HG03460 (cell line): ENCODE measurements around the gene DNAH2.
"Not testable (repeated sequence)": the region's sequence is repeated elsewhere in the genome, so short reads cannot be mapped to it uniquely, and the experiment has no call there.

Source experiments
- ATAC-seq: cut with Tn5 transposase; IDR thresholded peaks from one replicate; pipeline ENCODE4 v1.9.1; 2021; ENCODE audit not compliant: unreplicated experiment

Gene DNAH2

DNA sequence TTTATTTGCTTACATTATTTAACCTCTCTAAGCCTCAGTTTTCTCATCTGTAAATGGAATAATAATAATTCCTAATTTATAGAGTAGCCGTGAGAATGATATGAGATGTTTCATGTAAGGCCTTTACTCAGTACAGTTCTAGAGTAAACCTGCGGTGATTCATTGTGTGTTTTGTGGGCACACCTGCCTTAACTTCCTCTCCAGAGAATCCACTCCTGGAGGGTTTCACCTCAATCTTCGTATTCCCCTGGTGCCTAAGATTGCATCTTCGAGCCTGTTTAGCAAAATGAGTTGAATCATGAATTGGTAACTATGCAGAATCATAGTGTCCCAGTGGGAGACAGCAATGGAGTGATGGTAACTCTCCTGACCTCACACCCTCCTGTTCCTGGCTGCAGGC lies 52.3 kb downstream of the DNAH2 start:
- no peak for ATAC-seq

DNA sequence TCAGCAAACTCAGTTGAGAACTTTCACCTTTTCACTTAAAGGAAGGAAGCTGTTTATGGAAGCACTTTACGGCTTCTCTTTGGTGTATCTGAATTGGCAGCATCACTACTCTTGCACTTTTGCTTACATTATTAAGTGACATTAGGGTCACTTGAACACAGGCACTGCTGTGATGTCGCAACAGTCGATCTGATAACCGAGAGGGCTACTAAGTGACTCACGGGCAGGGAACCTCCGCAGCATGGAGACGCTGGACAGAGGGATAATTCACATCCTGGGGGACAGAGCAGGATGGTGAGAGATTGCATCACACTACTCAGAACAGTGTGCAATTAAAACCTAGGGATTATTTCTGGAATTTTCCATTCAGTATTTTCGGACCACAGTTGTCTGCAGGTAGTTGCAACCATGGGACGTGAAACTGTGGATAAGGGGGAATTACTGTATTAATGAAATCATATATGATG lies 56.5 kb downstream of the DNAH2 start:
- ATAC-seq: no peak

DNA sequence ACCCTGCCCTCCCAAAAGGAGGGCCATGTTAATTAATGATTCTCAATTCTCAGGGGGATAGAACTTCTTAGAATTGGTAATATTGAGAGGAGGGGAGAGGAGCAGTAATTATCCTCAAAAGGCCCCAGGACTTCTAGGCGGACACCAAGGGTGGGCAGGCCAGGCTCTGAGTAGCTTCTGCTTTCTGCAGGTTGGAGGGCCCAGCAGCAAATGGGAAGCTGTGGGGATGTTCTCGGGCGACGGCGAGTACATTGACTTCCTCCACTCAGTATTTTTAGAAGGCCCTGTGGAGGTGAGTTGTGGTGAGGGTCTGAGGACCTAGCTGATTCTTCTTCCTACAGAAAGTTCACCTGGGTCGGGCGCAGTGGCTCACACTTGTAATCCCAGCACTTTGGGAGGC lies 57.5 kb downstream of the DNAH2 start:
- no peak for ATAC-seq

DNA sequence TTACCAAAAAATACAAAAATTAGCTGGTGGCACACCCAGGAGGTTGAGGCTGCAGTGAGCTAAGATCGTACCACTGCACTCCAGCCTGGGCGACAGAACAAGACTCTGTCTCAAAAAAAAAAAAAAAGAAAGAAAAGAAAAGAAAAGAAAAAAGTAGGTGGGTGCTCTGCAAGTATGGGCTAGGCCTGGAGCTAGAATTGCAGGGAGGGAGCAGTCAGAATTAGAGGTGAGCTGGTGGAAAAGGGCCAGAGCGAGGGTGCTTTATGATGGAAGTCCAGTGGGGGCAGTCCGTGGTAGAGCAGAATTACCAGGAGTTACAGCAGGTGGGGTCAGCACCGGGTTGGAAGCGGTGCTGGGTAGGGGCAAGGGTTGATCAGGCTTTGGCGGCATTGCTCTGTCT lies 59.5 kb downstream of the DNAH2 start:
- no peak for ATAC-seq

DNA sequence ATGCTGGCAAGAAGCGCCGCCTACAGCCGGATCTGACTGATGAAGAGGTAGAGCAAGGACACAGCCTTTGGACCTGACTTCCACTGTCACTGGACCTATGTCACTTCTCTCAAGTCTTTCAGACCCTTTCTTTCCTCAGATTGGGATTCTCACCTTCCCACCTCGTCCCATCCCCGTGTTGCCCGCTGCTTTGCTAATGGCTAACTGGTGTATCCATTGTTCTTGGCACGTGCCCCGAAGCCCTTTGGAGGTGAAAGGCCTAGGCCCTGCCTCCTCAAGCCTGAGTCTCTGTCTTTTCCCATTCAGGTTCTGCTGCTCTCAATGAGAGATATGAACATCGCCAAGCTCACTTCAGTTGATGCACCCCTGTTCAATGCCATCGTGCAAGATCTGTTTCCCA lies 63.2 kb downstream of the DNAH2 start:
- ATAC-seq: no peak

DNA sequence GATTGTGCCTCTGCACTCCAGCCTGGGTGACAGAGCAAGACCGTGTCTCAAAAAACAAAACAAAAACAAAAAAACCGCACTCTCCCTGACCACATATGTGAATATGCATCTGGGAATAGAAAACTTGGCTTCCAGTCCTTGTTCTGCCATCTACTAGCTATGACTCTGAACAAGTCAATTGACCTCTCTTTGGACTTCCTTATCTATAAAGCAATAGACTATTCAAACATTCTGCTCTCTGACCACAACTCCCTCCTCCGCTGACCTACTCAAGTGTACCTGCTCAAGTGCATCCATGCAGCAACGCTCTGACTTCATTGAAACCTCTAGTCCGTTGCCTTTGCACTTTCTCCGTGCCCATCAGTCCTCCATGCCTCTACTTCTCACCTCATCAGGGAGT lies 63.9 kb downstream of the DNAH2 start:
- ATAC-seq: no peak

DNA sequence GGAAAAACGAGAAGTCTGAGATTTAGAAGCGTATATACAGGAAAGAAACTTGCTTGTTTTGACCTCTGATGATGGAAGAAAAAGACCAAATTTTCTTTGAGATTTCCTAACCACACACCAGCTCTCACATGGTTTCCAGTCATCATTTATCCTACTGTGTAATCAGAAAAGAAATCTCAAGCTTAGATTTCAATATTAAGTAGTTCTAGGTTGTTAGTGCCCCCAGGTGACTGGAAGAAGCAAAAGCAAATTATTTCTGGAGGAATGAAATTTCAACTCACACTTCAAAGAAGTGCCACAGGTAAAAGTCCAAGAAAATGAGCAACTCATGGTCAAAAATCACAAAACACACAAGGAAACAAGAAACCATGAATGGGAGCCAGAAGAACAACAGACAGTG lies 64.7 kb downstream of the DNAH2 start:
- no peak for ATAC-seq

DNA sequence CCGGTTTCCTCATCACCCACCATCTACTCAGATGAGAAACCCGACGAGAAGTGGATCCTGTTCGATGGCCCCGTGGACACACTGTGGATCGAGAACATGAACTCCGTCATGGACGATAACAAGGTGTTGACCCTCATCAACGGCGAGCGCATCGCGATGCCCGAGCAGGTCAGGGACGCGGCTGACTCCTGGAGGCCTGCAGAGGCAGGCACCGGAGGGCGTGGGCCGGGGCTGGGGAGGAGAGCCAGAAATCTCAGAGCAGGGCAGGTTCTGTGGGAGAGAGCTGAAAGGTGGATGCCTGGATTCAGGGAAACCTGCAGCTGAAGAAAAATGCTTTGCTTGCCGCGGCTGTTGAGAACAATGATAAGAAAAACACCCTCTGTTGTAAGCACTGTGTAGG lies 69.3 kb downstream of the DNAH2 start:
- ATAC-seq: no peak

DNA sequence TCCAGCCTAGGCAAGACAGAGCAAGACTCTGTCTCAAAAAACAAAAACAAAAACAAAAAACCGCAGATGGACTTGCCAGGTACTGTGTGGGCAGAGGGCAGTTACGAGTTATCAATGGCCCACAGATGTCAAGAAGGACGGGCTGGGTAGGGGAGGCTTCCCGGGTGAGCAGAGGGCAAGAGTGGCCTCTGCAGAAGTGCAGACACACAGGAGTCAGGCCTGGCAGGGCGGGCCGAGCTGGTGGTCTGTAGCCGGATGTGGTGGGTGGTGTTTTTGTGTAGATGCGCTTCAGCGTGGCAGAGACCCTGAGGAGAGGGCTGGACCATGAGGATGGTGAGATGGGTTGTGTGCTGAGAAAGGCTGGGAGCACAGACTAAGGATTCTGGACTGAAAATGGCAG lies 71.6 kb downstream of the DNAH2 start:
- no peak for ATAC-seq

DNA sequence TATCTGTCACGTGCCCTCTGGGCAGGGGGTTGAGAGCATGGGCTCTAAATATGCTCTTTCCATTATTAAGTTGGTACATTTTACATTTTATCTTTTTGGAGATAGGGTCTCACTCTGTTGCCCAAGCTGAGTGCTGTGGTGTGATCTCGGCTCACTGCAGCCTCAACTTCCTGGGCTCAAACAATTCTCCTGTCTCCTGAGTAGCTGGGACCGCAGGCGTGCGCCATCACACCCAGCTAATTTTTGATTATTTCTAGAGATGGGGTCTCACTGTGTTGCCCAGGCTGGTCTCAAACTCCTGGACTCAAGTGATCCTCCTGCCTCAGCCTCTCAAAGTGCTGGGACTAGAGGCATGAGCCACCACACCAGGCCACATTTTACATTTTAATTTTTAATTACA lies 72.6 kb downstream of the DNAH2 start:
- no peak for ATAC-seq

DNA sequence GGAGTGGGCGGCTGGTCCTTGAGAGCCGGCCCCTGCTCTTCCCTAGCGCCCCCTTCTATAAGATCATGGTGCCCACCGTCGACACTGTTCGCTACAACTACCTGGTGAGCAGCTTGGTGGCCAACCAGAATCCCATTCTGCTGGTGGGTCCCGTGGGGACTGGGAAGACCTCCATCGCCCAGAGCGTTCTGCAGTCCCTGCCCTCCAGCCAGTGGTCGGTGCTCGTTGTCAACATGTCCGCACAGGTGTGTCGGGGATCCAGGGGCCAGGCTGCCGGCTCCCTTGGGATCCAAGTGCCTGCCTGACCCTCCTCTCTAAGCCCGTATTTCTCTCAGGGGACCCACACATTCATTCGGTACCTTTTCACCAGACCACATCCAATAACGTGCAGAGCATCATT lies 75.1 kb downstream of the DNAH2 start:
- no peak for ATAC-seq

DNA sequence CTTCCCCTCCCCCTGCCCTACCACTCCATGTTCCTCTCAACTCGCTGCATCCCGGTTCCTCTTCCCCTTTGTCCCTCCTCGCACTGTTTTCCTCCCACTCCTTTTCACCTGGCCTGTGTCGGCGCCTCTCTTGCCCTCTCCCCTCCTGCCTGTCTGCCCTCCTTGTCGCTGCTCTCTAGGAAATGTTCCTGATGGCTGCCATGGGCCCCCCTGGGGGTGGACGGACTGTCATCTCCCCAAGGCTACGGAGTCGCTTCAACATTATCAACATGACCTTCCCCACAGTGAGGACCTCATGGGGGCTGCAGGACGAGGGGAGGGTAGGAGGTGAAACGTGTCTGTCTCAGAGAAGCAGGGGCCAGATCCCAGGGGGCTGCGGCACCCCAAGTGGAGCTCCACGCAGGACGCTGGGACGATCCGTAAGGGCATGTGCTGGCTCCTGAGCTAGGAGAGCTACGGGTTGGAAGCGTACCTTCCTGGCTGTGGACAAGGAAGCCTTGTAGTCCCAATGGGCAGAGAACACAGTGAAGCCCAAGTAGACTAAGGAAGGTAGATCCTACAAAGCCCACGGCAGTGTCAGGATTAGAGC lies 76.6 kb downstream of the DNAH2 start:
- no peak for ATAC-seq

DNA sequence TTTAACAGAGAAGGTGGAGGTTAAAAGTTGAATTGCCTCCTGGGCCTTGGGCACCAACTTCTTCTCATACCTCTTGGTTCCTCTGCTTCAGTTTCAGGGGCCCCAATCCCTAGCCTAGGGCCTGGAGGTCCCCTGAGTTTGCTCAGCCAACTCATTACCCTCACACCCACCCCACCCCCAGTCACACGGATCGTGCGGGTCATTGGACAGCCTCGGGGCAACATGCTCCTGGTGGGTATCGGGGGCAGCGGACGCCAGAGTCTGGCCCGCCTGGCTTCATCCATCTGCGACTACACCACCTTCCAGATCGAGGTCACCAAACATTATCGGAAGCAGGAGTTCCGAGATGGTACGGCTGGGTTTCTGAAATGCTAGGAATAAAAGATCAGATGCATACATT lies 80.4 kb downstream of the DNAH2 start:
- ATAC-seq: no peak

DNA sequence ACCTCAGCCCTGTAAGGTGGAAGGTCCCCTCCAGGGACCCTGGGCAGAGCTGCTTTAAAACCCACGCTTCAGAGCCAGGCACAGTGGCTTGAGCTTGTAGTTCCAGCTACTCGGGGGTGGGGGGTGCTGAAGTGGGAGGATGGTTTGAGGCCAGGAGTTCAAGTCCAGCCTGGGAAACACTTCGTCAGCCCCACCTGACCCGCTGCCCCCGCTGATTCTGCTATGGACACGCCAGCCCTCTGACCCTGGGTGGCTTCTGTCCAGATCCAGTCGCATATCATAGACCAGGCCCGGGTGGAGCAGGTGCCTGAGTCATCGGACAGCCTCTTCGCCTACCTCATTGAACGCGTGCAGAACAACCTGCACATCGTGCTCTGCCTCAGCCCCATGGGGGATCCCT lies 81.3 kb downstream of the DNAH2 start:
- ATAC-seq: no peak

DNA sequence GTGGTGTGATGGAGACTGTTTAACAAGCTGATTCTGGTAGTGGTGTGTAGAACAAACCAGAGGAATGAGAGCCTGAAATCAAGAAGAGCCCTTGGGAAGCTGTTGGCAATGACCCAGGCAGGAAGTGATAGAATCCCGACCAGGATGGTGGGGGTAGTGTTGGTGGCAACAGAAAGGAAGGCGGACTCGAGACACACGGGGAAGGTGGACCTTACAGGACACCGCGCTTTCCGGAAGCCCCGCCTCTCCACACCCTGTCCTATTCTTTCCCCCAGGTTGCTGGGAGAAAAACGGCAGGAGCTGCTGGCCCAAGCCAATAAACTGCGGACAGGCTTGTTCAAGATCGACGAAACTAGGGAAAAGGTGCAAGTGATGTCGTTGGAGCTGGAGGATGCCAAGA lies 86.4 kb downstream of the DNAH2 start:
- no peak for ATAC-seq

DNA sequence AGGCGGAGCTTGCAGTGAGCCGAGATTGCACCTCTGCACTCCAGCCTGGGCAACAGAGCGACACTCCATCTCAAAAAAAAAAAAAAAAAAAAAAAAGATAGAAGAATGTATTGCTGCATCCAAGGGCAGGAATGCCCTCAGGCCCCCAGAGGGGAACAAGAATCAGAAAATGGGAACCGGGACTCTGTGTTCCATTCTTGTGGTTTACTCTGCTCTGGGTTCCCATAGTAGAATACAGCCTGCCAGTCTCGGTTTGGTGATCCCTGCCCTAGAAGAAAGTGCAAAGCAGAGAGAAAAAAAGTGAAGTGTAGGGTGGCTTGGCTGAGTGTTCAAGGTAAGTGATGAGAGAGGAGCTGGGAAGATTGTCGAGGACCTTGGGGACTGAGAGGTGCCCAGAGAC lies 89.0 kb downstream of the DNAH2 start:
- no peak for ATAC-seq

DNA sequence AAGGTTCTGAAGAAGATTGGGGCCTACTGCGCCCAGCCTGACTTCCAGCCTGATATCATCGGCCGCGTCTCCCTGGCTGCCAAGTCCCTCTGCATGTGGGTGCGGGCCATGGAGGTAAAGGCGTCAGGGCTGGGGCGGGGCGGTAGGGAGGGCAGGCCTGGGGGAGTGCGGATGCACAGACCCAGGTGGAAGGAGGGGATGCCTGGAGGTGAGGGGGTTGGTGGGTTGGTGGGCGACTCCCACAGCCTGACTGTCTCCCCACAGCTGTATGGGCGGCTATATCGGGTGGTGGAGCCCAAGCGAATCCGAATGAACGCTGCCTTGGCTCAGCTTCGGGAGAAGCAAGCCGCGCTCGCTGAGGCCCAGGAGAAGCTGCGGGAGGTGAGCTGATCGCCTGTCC lies 89.7 kb downstream of the DNAH2 start:
- ATAC-seq: no peak

DNA sequence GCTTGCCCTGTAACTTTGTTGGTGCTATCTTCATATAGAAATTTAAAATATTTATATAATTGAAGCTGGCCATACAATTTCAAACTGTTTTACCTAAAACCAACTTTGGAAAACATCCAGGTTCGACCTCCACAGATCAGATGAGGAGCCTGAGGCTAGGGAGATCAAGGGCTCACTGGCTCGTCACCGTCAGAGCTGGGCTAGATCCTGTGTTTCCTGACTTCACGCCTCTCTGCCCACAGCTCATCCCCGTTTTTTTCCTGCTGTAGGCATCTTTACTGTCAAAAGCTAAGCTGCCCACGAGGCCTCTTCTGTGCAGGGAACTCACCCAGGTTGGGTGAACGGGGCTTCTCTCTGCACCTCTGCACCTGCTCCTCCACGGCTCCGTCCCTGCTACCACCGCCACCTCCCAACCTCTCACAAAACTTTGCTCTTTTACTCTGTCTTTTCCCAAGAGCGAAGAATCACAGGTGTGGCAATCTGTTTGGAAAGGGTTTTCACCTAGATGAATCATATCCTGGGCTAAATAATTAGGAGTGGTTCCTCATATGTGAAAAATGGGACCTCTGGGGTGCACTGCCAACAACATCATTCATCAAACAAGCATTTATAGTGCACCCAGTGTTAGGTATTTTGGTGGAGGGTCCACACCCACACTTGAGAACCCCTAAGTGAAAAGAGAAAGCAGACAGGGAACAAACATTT lies 91.7 kb downstream of the DNAH2 start:
- no peak for ATAC-seq

DNA sequence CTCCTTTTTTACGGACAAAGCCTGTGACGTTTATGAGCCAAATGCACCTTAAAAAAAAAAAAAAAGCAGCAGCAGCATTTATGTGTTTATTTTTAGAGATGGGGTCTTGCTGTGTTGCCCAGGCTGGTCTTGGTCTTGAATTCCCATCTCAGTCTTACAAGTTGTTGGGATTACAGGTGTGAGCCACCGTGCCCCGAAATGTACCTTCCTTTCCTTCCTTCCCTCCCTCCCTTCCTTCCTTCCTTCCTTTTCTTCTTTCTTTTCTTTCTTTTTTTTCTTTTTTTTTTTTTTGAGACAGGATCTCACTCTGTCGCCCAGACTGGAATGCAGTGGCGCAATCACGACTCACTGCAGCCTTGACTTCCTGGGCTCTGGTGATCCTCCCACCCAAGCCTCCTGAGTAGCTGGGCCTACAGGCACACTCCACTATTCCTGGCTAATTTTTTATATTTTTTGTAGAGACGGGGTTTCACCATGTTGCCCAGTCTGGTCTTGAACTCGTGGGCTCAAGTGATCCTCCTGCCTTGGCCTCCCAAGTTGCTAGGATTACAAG lies 92.3 kb downstream of the DNAH2 start:
- not testable (repeated sequence) for ATAC-seq

DNA sequence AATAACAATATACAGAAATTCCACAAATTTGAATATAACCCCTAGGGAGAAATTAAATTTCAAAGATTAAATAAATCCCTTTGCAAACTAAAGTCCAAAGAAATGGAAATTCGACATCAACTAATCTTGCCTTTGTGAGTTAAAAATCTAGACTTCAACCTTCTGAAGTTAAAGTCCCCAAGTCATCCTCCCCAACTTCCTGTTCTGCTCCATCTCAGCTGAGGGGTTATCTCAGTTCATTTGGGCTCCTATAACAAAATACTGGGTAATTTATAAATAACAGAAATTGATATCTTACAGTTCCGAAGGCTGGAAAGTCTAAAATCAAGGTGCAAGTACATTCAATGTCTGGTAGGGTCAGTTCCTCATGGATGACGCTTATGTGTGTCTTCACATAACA lies 93.7 kb downstream of the DNAH2 start:
- ATAC-seq: no peak

DNA sequence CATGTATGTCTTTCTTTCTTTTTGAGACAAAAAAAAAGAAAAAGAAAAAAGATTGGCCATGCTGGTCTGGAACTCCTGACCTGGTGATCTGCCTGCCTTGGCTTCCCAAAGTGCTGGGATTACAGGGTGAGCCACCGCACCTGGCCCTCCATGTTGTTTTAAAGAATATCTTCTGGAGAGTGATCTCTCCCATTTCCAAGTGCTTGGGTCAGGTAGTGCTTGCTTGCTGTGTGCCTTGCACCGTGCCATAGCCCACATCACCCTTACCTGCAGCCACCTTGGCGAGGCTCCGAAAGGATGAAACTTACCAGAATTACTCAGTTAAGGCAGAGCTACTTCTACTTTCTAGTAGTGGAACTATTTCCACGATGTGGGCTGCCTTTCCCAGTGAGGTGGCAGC lies 97.4 kb downstream of the DNAH2 start:
- ATAC-seq: no peak

DNA sequence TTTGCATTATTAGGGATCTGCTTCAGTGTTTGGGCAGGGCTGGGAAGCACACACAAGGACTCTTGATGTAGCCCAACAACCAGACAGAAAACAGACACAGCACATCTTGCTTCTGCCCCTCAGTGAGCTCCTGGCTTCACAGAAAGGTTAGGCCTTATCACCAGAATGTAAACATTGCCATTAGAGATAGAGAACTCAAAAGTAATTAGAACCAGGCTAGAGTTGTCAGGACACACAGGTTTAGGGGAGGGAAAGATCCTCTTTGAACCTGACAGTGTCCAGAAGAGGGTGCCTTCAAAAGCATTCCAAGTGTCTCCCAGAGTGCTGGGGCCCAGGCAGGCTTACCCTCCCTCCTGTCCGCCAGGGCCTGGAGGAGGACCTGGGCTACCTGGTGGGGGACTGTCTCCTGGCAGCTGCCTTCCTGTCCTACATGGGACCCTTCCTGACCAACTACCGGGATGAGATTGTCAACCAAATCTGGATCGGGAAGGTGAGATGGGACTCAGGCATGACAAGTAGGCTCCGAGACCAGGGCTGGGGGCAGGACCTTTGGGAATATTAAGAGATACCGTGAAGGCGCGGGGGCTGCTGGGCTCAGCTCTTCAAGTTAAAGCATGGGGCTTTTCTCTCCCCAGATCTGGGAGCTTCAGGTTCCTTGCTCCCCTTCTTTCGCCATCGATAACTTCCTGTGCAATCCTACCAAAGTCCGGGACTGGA lies 99.5 kb downstream of the DNAH2 start:
- no peak for ATAC-seq
